ENCODE data around the gene ACER3. TPM values are rescaled to one million over a fixed set of nuclear protein-coding genes. Genes with fewer than 3 reads are reported as not detected.
"Not testable (repeated sequence)": the region's sequence is repeated elsewhere in the genome, so short reads cannot be mapped to it uniquely, and the experiment has no call there.

ACER3 gene
- total RNA-seq, 1 donor from 2014 or later = 15.6 TPM

DNA sequence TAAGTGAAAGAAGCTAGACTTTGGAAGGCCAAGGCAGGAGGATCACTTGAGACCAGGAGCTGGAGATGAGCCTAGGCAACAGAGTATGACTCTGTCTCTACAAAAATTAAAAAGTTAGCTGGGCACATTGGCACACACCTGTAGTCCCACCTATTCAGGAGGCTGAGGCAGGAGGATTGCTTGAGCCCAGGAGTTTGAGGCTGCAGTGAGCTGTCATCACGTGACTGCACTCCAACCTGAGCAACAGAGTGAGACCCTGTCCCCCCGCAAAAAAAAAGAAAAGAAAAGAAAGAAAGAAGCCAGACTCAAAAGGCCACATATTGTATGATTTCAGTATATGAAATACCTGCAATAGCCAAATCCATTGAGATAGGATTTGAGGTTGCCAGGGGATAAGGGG, 198.2 kb downstream of the ACER3 start:
- H3K27ac Mint-ChIP-seq = no peak overlapping the region
- H3K9me3 Mint-ChIP-seq = peaks cover 10% of the 10 kb centered on the region
- H3K36me3 Mint-ChIP-seq (ENCODE audit: low read depth) = no peaks in the 10 kb centered on the region
- no peak for DNase-seq (ENCODE audit: low spot score)
- intact Hi-C loops (cut with micrococcal nuclease) = no loop called here
- H3K4me1 Mint-ChIP-seq (ENCODE audit: low read depth) = no peaks in the 10 kb centered on the region
- H3K27me3 Mint-ChIP-seq (ENCODE audit: low read depth) = peaks cover 18% of the 10 kb centered on the region
- H3K4me3 Mint-ChIP-seq (ENCODE audit: low read depth) = no peak overlapping the region

DNA sequence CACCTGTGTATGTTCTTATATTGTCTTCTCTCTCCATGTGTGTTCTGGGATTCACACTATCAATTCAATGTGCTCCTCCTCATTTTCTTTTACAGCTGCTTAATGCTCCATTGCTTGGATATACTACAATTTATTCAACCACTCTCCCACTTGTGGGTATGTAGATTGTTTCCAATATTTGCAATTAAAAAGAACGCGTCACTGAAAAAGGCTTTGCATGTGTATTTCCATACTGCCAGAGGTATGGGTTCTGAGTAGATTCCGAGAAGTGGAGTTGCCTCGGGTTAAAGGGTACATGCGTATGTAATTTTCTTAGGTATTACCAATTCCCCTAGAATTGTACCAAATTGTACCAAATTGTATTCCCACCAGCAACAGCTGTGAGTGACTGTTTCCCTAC, 199.1 kb downstream of the ACER3 start:
- Mint-ChIP-seq H3K9me3 (peaks cover 10% of the 10 kb centered on the region), H3K4me1 (ENCODE audit: low read depth) (no peaks in the 10 kb centered on the region), H3K27me3 (ENCODE audit: low read depth) (peaks cover 17% of the 10 kb centered on the region), H3K27ac (no peak overlapping the region), H3K4me3 (ENCODE audit: low read depth) (no peak overlapping the region), H3K36me3 (ENCODE audit: low read depth) (no peaks in the 10 kb centered on the region)
- intact Hi-C loops (cut with micrococcal nuclease) = no loop called here
- no peak for DNase-seq (ENCODE audit: low spot score)

DNA sequence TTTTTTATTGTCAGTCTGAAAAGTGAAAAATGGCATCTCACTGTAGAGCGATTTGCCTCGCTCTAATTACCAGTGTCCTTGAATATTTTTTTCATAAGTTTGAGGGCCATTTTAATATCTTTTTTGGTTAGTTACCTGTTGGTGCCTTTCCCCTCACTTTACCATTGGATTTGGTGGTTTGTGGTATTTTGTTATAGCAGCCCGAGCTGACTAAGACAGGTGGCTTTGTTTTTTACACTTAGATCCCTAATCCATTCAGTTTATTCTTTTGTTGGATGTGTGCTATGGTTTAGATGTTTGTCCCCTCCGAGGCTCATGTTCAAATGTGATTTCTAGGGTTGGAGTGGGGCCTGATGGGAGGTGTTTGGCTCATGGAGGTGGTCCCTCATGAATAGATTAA, 199.5 kb downstream of the ACER3 start:
- H3K4me3 Mint-ChIP-seq (ENCODE audit: low read depth) = no peak overlapping the region
- no peaks in the 10 kb centered on the region for H3K36me3 Mint-ChIP-seq (ENCODE audit: low read depth)
- peaks cover 16% of the 10 kb centered on the region for H3K27me3 Mint-ChIP-seq (ENCODE audit: low read depth)
- intact Hi-C loops (cut with micrococcal nuclease) = no loop called here
- DNase-seq (ENCODE audit: low spot score) = no peak
- no peak overlapping the region for H3K27ac Mint-ChIP-seq
- H3K9me3 Mint-ChIP-seq = peaks cover 10% of the 10 kb centered on the region
- no peaks in the 10 kb centered on the region for H3K4me1 Mint-ChIP-seq (ENCODE audit: low read depth)

DNA sequence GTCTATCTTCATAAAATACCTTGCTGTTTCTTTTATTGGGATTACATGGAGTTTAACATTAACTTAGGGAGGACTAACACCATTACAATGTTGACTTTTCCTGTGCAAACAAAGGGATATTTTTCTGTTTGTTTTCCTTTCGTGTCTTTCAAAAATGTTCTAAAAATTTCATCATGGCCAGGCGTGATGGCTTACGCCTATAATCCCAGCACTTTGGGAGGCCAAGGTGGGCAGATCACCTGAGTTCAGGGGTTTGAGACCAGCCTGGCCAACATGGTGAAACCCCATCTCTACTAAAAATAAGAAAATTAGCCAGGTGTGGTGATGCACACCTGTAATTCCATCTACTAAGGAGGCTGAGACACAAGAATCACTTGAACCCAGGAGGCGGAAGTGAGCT, 200.5 kb downstream of the ACER3 start:
- intact Hi-C loops (cut with micrococcal nuclease); H3K36me3 Mint-ChIP-seq (ENCODE audit: low read depth); H3K4me1 Mint-ChIP-seq (ENCODE audit: low read depth); H3K4me3 Mint-ChIP-seq (ENCODE audit: low read depth); H3K27ac Mint-ChIP-seq; H3K9me3 Mint-ChIP-seq; DNase-seq (ENCODE audit: low spot score): not testable (repeated sequence)
- H3K27me3 Mint-ChIP-seq (ENCODE audit: low read depth) = peaks cover 21% of the 10 kb centered on the region

DNA sequence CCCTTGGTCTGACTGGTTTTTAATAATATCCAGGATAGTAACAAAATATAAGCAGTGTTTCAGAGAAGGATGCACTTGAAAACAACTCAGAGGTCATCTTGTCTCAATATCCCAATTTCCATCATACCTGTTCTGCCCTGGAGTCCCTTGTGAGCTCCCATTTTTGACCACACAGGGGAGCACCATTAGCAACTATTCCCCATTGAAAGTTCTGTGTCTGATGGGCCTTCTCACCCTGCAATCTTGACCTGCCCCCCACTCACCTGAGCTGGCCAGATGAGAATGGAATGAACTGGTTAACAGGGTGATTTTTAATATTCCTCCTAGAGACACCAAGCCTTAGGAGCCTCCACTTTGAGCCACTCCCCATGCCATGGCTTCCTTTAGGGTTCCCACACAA, 202.2 kb downstream of the ACER3 start:
- peaks cover 23% of the 10 kb centered on the region for H3K27me3 Mint-ChIP-seq (ENCODE audit: low read depth)
- no peak overlapping the region for H3K4me3 Mint-ChIP-seq (ENCODE audit: low read depth)
- H3K9me3 Mint-ChIP-seq = no peaks in the 10 kb centered on the region
- no peak for DNase-seq (ENCODE audit: low spot score)
- H3K4me1 Mint-ChIP-seq (ENCODE audit: low read depth) = peaks cover 4% of the 10 kb centered on the region
- intact Hi-C loops (cut with micrococcal nuclease) = no loop called here
- H3K36me3 Mint-ChIP-seq (ENCODE audit: low read depth) = no peaks in the 10 kb centered on the region
- H3K27ac Mint-ChIP-seq = no peak overlapping the region

DNA sequence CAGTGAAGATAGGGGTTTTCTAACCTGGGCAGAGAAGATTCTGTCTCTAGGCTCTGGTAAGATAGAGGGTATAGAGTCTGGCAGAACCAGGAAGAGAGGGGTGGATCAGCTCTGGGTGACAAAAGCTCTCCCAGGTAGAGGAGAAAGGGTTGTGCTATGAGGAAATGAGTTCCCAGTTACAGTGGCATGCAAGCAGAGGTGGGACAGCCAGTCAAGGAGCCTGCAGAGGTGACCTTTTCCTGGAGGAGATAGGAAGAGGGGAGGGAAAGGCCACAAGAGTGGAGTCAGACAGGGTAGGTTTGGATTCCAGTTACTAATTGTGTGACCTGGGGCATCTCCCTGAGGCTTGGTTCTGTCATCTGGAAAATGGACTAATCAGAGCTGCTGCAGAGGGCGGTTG, 202.7 kb downstream of the ACER3 start:
- H3K9me3 Mint-ChIP-seq = no peaks in the 10 kb centered on the region
- no peak for DNase-seq (ENCODE audit: low spot score)
- H3K4me3 Mint-ChIP-seq (ENCODE audit: low read depth) = no peak overlapping the region
- H3K36me3 Mint-ChIP-seq (ENCODE audit: low read depth) = no peaks in the 10 kb centered on the region
- no peak overlapping the region for H3K27ac Mint-ChIP-seq
- intact Hi-C loops (cut with micrococcal nuclease) = no loop called here
- peaks cover 23% of the 10 kb centered on the region for H3K27me3 Mint-ChIP-seq (ENCODE audit: low read depth)
- H3K4me1 Mint-ChIP-seq (ENCODE audit: low read depth) = peaks cover 4% of the 10 kb centered on the region

DNA sequence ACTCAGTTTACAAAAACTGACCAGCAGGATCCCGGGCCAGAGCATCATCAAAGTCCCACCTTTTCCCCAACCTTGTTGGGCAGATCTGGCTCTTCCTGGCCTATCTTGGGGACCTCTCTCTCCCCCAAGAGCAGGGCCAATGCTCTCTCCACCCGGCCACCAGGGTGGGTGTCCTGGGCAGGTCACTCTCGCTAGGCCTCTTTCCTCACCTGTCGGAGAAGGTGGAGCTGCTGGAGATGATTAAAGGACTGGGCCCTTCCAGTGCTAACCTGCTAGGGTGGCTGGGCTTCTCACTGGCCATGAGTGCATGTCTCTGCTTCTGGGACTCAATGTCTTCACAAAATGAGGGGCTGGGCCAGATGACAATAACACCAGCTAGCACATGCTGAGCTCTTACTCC, 203.1 kb downstream of the ACER3 start:
- intact Hi-C loops (cut with micrococcal nuclease) = no loop called here
- Mint-ChIP-seq H3K36me3 (ENCODE audit: low read depth) (no peaks in the 10 kb centered on the region), H3K4me3 (ENCODE audit: low read depth) (no peak overlapping the region), H3K27ac (no peak overlapping the region), H3K4me1 (ENCODE audit: low read depth) (peaks cover 4% of the 10 kb centered on the region), H3K27me3 (ENCODE audit: low read depth) (peaks cover 25% of the 10 kb centered on the region), H3K9me3 (no peaks in the 10 kb centered on the region)
- no peak for DNase-seq (ENCODE audit: low spot score)

DNA sequence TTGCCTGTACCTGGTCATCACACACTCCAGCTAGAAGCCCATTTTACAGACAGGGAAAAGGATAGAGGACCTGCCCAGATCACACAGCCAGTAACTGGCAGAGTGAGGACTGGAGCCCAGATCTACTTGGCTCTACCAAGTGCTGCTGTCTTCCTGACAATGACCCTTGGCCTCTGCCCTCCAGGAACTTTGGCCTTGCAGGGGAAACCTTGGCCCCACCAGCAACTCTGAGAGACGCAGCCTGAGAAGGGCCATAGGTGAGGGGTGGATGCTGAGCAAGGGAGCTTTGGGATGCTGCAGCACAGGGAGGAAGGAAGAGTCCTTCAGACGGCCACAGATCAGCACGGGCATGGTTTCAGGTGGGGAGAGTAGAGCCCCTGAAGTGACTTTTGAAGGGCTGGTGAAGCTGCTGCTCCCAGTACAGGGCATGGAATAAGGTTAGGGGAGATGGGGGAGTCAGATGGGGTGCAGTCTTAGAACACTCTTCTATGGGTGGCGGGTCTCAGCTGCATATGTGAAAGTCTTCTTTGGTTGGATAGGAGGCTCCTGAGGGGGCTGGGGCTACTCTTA, 204.0 kb downstream of the ACER3 start:
- Mint-ChIP-seq H3K9me3 (no peaks in the 10 kb centered on the region), H3K4me1 (ENCODE audit: low read depth) (peaks cover 4% of the 10 kb centered on the region), H3K4me3 (ENCODE audit: low read depth) (no peak overlapping the region), H3K27me3 (ENCODE audit: low read depth) (peaks cover 25% of the 10 kb centered on the region), H3K36me3 (ENCODE audit: low read depth) (no peaks in the 10 kb centered on the region), H3K27ac (no peak overlapping the region)
- intact Hi-C loops (cut with micrococcal nuclease) = no loop called here
- no peak for DNase-seq (ENCODE audit: low spot score)

DNA sequence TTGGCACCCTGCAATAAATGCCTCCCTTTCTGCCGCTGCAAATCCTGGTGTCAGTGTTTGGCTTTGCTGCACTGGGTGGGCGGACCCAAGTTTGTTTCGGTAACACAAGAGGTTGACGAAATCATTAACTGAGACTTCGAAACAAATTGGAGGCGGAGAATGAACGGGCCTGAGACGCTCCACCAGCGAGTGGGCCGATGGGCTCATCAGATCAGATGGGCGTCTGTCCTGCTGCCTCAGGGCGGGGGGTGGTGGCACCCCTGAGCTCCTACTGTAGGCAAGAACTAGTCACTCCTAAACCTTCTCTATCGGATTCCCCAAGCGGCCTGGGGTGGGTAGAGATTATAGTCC, 205.1 kb downstream of the ACER3 start:
- Mint-ChIP-seq H3K27ac (peak overlapping the region; percentile 50), H3K4me3 (ENCODE audit: low read depth) (peak overlapping the region; percentile 87), H3K36me3 (ENCODE audit: low read depth) (no peaks in the 10 kb centered on the region), H3K27me3 (ENCODE audit: low read depth) (peaks cover 19% of the 10 kb centered on the region), H3K9me3 (no peaks in the 10 kb centered on the region), H3K4me1 (ENCODE audit: low read depth) (peaks cover 4% of the 10 kb centered on the region)
- intact Hi-C loops (cut with micrococcal nuclease) = loop anchor here (1.0 kb wide), 1 partner anchor 19 kb away; no protein-coding TSS in a partner anchor
- no peak for DNase-seq (ENCODE audit: low spot score)

DNA sequence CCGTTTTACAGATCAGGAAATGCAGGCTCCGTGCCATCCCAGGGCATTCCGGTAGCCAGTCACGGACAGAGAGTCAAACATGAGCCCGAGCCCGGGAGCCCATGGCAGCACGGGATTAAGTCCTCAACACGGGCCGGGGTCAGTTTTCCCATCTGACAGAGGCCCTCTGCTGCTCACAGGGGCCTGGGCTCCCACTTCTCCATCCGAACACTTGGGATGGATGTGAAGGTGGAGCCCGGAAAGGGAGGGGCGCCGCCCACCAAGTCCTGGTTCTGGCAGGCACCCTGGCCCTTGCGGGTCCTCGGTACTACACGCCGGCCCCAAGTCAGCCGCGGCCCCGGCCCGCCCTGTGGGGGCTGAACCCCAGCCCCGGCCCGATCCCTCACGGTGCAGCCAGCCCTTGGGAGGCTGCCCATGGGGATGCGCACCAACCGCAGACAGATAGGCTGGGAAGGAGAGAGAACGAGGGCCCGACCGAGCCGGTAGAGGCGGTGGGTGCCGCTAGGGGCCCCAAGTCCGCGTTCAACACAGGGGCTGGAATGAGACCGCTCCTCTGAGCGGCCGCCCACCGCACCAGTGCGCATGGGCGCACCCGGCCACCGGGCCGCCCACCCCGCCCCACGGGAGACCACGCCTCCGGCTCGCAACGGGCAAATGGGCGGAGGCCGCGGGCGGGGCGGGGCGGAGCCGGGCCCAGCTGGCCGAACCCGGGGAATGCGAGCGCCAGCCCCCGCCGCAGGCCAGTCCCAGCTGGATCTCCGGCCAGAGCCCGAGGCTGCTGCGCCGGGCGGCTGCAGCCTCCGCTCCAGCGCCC, 205.7 kb downstream of the ACER3 start, which contains the start of gene CAPN5:
Gene CAPN5, plus strand, starts transcription at position 743 of the 814 bp plus-strand sequence. CDS start 17,916 bp downstream, outside the sequence.
- Mint-ChIP-seq H3K27me3 (ENCODE audit: low read depth) (peaks cover 19% of the 10 kb centered on the region), H3K4me1 (ENCODE audit: low read depth) (peaks cover 4% of the 10 kb centered on the region), H3K27ac (peak within 1 kb of the TSS; percentile 50), H3K4me3 (ENCODE audit: low read depth) (peak within 1 kb of the TSS; percentile 87), H3K9me3 (no peaks in the 10 kb centered on the region), H3K36me3 (ENCODE audit: low read depth) (no peaks in the 10 kb centered on the region)
- DNase-seq (ENCODE audit: low spot score) = peak; percentile 79
- intact Hi-C loops (cut with micrococcal nuclease) = loop anchor here (1.0 kb wide), 1 partner anchor 19 kb away; no protein-coding TSS in a partner anchor

DNA sequence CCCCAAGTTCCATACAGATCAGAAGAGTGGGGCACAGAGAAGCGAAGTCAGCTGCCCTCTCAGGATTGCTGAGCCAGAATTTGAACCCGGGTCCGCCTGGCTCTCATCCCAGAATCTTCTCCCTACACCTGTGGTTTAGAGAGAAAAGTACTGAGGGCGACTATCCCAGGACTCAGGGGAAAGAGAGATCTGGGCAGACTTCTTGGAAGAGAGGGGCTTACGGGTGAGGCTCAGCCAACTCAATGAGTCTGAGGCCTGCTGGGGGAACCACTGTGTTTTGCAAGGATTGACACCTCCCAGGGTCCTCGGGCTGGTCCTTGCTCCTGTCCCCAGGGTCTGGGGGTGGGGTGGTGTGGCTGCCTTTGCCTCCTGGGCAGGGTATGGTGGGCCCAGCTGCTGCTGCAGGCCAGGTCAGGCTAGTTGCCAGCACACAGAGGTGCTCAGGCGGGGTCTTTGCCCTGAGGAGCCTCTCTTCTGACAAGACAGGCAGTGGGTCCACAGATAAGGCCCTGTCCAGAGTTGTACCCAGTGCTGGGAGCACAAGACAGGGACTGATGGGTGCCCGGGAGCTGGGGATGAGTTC, 207.2 kb downstream of the ACER3 start:
- Mint-ChIP-seq H3K27me3 (ENCODE audit: low read depth) (peaks cover 19% of the 10 kb centered on the region), H3K27ac (no peak overlapping the region), H3K9me3 (no peaks in the 10 kb centered on the region), H3K36me3 (ENCODE audit: low read depth) (no peaks in the 10 kb centered on the region), H3K4me1 (ENCODE audit: low read depth) (peaks cover 15% of the 10 kb centered on the region), H3K4me3 (ENCODE audit: low read depth) (peak overlapping the region; percentile 61)
- intact Hi-C loops (cut with micrococcal nuclease) = no loop called here
- DNase-seq (ENCODE audit: low spot score) = no peak

DNA sequence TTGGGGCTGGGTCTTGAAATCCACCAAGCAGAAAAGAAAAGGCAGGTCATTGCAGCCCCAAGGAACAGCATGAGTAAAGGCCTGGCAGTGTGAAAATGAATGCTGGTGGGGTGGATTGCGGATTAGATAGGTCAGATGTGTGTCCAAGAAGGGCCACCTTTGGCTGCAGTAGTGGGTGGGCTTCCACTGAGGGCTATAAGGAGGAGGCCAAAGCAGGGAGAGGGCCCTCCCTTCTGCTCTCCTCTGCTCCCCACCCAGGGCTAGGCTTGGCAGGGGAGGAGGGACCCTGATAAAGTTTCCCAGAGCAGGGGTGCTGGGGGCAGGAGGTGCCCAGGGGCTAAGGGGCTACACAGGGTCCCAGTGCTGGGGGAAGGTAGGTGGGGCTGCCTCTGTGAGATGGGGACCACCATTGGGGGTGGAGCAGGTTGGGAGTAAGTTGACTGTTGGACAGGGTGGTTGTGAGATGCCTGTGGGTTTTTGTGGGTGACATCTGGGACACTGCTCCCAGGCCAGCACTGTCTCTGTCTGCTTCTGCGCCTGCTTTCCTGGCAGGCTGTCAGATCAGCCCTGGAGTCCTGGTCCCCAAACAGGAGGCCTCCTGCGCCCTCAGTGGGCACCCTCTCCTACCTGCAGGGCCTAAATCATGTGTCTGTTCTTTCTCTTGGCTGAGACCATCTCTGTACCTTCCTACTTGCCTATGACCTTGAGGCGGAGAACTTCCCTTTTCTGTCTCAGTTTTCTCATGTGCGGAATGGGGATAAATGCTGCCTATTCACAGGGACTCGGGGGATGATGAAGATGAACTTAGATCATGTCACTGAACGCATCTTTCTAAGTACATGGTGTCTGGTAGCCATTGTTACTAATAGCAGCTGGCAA, 208.0 kb downstream of the ACER3 start:
- intact Hi-C loops (cut with micrococcal nuclease) = no loop called here
- no peak for DNase-seq (ENCODE audit: low spot score)
- no peaks in the 10 kb centered on the region for H3K36me3 Mint-ChIP-seq (ENCODE audit: low read depth)
- H3K4me3 Mint-ChIP-seq (ENCODE audit: low read depth) = no peak overlapping the region
- H3K27ac Mint-ChIP-seq = no peak overlapping the region
- H3K4me1 Mint-ChIP-seq (ENCODE audit: low read depth) = peaks cover 21% of the 10 kb centered on the region
- no peaks in the 10 kb centered on the region for H3K9me3 Mint-ChIP-seq
- H3K27me3 Mint-ChIP-seq (ENCODE audit: low read depth) = peaks cover 19% of the 10 kb centered on the region
